Right lobe of liver (tissue), 6 donors: ENCODE data around the gene TM6SF1. TPM values are rescaled to one million over a fixed set of nuclear protein-coding genes. Genes with fewer than 3 reads are reported as not detected.
A peak's percentile ranks its signal among the peaks of the same experiment; 100 is the strongest.

Experiments used
- ATAC-seq, 4 donors: fragments of 200-7000 bp; cut with Tn5 transposase; one replicate each; pipeline ENCODE4 v1.9.1; 2020; ENCODE audit warnings: mild to moderate bottlenecking in 4 of 4, moderate library complexity in 4 of 4
- DNase-seq, 3 donors: peaks; one replicate each; pipeline ENCODE4 v3.0.0-alpha.2; 2020
- H3K27ac ChIP-seq, 3 donors: fragments of 200-600 bp; one replicate each; pipeline ENCODE4 v1.8.0; 2022
- H3K27me3 ChIP-seq, 2 donors: fragments of 200-600 bp; one replicate each; pipeline ENCODE4 v1.8.0; 2022
- H3K36me3 ChIP-seq, 4 donors: fragments of 200-600 bp; sonication (generic) in 1 of 4; one replicate each; pipeline versions ENCODE4 v1.5.1 to v1.8.0; 2017 to 2022; ENCODE audit warnings: control low read depth in 1 of 4
- H3K4me1 ChIP-seq, 4 donors: fragments of 200-600 bp; sonication (generic) in 1 of 4; one replicate each; pipeline versions ENCODE4 v1.5.1 to v1.8.0; 2017 to 2022; ENCODE audit warnings: control low read depth in 1 of 4
- H3K4me3 ChIP-seq, 3 donors: fragments of 200-600 bp; one replicate each; pipeline ENCODE4 v1.8.0; 2022
- H3K9me3 ChIP-seq, 4 donors: fragments of 200-600 bp; sonication (generic) in 1 of 4; one replicate each; pipeline versions ENCODE4 v1.5.1 to v1.8.0; 2017 to 2022; ENCODE audit warnings: control low read depth in 1 of 4
- CTCF ChIP-seq, 4 donors: fragments of 200-600 bp in 3 of 4; fragments of 450-650 bp in 1 of 4; IDR thresholded peaks; one replicate each; pipeline versions ENCODE4 v1.5.1 to v1.8.0; 2016 to 2022; ENCODE audit warnings: antibody characterized with exemption in 4 of 4, mild to moderate bottlenecking in 2 of 4
- POLR2A ChIP-seq: fragments of 450-650 bp; IDR thresholded peaks from one replicate; pipeline ENCODE4 v1.6.1; 2017; ENCODE audit warnings: antibody characterized with exemption, mild to moderate bottlenecking
- WGBS: methylation state at CpG from one replicate; pipeline ENCODE4 v1.1.6; 2018; ENCODE audit warnings: low coverage, low lambda C conversion rate; ENCODE audit not compliant: insufficient coverage; ENCODE audit errors: missing lambda C conversion rate; 5-methylcytosine and 5-hydroxymethylcytosine counted together
- intact Hi-C, 2 donors: fragments of 100-400 bp; cut with DNase I; formaldehyde crosslinking; loops; one replicate each; pipeline versions ENCODE4 v1.11.2 to v1.14.1; 2022
- total RNA-seq, 6 experiments: library from RNA; depleted of rRNA in 2 of 6; stranded (reverse); fragments of >200 nt in 2 of 6; fragmentation: NEBNext Ultra II Directional in 3 of 6; extraction: Animal tissue kit (Norgen Biotek cat#: 25700) in 3 of 6; gene quantifications; one replicate each; pipeline versions ENCODE4 v1.1.0 to v1.2.4, GENCODE V29; 2016 to 2023
- donor health status: DM: no; HTN: yes; CAD: no.
- donor health status: DM: no; HTN: no; CAD: no.
- donor health status: DM: no; HTN: no; CAD: no.
- donor health status: DM: no; HTN: yes; CAD: no.
- donor health status: DM: no; HTN: yes; CAD: no.

The TM6SF1 gene
- total RNA-seq, 6 experiments from 2014 or later: 0.77 to 1.8 (median 1.1) TPM

GRCh38 chr15:83104141-83104540 lies 3.3 kb upstream of the TM6SF1 start:
- no peak for TF ChIP-seq POLR2A
- TF ChIP-seq CTCF (IDR thresholded peaks at IDR 0.05): no peak
- intact Hi-C loops: no loop called here

DNA sequence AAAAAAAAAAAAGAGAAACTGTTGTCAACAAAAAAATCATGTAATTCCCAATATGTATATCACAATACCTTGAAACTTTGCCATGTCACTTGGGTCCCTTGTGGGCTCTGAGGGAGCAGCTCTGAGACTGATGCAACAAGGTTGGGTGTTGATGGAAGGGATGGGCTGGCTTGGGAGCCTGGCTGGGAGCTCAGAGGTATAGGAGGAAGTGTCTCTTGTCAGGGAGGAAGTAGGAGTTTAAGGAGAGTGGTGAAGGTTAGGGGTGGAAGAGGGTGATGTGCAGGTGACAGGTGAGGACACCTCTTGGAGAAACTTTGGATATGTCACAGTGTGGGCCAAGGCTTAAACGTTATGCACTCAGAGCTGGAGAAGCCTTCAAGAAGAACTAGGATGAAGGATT lies 2.0 kb upstream of the TM6SF1 start:
- WGBS: 20% methylated on average over 1 of the region's 1 CpG
- intact Hi-C loops: no loop called here
- no peaks in the 10 kb centered on the region for H3K27me3 ChIP-seq

More at GRCh38 chr15:83104141-83104540, 3.3 kb upstream of the TM6SF1 start:
- no peak overlapping the region for H3K27ac ChIP-seq
- peaks cover 0 to 11% (median 0%) of the 10 kb centered on the region in 4 donors for H3K4me1 ChIP-seq
- H3K27me3 ChIP-seq: no peaks in the 10 kb centered on the region
- DNase-seq: no peak
- H3K36me3 ChIP-seq: no peaks in the 10 kb centered on the region
- no peak for ATAC-seq
- H3K4me3 ChIP-seq: no peak overlapping the region
- WGBS: 54% methylated on average over 3 of the region's 4 CpGs
- no peaks in the 10 kb centered on the region for H3K9me3 ChIP-seq

GRCh38 chr15:83107841-83108181 lies 366 bp downstream of the TM6SF1 start:
- no peaks in the 10 kb centered on the region for H3K9me3 ChIP-seq
- H3K4me3 ChIP-seq: peak overlapping the region; percentile 23 to 44 (median 25)

More for the DNA sequence above, 2.0 kb upstream of the TM6SF1 start:
- TF ChIP-seq POLR2A (no peak), CTCF (IDR thresholded peaks at IDR 0.05) (no peak)
- Histone ChIP-seq H3K36me3 (no peaks in the 10 kb centered on the region), H3K4me1 (peaks cover 0 to 11% (median 0%) of the 10 kb centered on the region in 4 donors), H3K9me3 (no peaks in the 10 kb centered on the region), H3K27ac (no peak overlapping the region), H3K4me3 (no peak overlapping the region)
- ATAC-seq (no peak), DNase-seq (no peak)

GRCh38 chr15:83108266-83109219 lies 1.1 kb downstream of the TM6SF1 start:
- H3K27ac ChIP-seq: peak overlapping the region in 1 of 3 donors; percentile 33
- WGBS: 26% methylated on average over 9 of the region's 21 CpGs
- peak; percentile 59 to 74 (median 60) for DNase-seq
- H3K4me1 ChIP-seq: peaks cover 0 to 11% (median 0%) of the 10 kb centered on the region in 4 donors
- intact Hi-C loops: no loop called here
- H3K36me3 ChIP-seq: no peaks in the 10 kb centered on the region
- H3K4me3 ChIP-seq: peak overlapping the region; percentile 23 to 44 (median 25)
- no peaks in the 10 kb centered on the region for H3K9me3 ChIP-seq
- H3K27me3 ChIP-seq: no peaks in the 10 kb centered on the region
- ATAC-seq: peak; percentile 69 to 82 (median 79)
- no peak for TF ChIP-seq CTCF (IDR thresholded peaks at IDR 0.05)
- peak; percentile 30 for TF ChIP-seq POLR2A

More at GRCh38 chr15:83107841-83108181, 366 bp downstream of the TM6SF1 start:
- WGBS: 13% methylated on average over 15 of the region's 30 CpGs
- peak overlapping the region in 1 of 3 donors; percentile 33 for H3K27ac ChIP-seq
- TF ChIP-seq POLR2A (no peak), CTCF (IDR thresholded peaks at IDR 0.05) (no peak)
- ATAC-seq (no peak), DNase-seq (peak in 1 of 3 donors; percentile 58)
- no peaks in the 10 kb centered on the region for H3K36me3 ChIP-seq
- H3K4me1 ChIP-seq: peaks cover 0 to 11% (median 0%) of the 10 kb centered on the region in 4 donors
- no peaks in the 10 kb centered on the region for H3K27me3 ChIP-seq
- intact Hi-C loops: no loop called here
